ENCODE data around the gene GLYATL3.

- no peak for TF ChIP-seq GATA2 (IDR thresholded peaks at IDR 0.05; ENCODE audit: low read depth, low read length)
- no peak for TF ChIP-seq GATA3 (IDR thresholded peaks at IDR 0.05; ENCODE audit: low read depth, low read length)
Measured at GRCh38 chr6:49553384-49553783, 53.7 kb downstream of the GLYATL3 start.

Measured in SH-SY5Y (cell line).